IMR-90 (cell line): Measurements from ENCODE around the gene PLCH1. TPM values are rescaled to one million over a fixed set of nuclear protein-coding genes. Genes with fewer than 3 reads are reported as not detected.

Experiments
- ATAC-seq: fragments of 200-7000 bp; cut with Tn5 transposase; 2 replicates; pipeline ENCODE4 v1.9.1; 2020; ENCODE audit warnings: low read depth, mild to moderate bottlenecking, moderate library complexity
- BruUV-seq: library from RNA; stranded (reverse); fragments of 400-500 nt; replicated peaks from 2 replicates; lab custom pipeline; 2021; lab: Mats Ljungman, UMichigan
- CTCF ChIA-PET: fragments of 300-600 bp; formaldehyde crosslinking; extraction: SDS; loops from one replicate; lab custom pipeline; 2021; ENCODE audit warnings: antibody characterized with exemption; lab: Yijun Ruan, JAX
- POLR2A ChIA-PET: fragments of 300-600 bp; sonication (Branson Sonifier 250); formaldehyde crosslinking; loops from one replicate; lab custom pipeline; 2022; ENCODE audit warnings: antibody characterized with exemption; ENCODE audit not compliant: unreplicated experiment; lab: Charles Lee
- DNase-seq: peaks from one replicate; pipeline ENCODE4 v3.0.0; 2013
- H2AFZ ChIP-seq: replicated peaks from 2 replicates; pipeline ENCODE3; 2013; ENCODE audit warnings: low read length, mild to moderate bottlenecking; ENCODE audit not compliant: poor library complexity
- H2AK5ac ChIP-seq: 2 replicates; pipeline ENCODE4 v1.6.1; 2013; ENCODE audit warnings: low read depth, low read length, inconsistent platforms
- H2AK9ac ChIP-seq: replicated peaks from 2 replicates; pipeline ENCODE3; 2013; ENCODE audit warnings: mild to moderate bottlenecking, low read depth, low read length, moderate library complexity; ENCODE audit not compliant: poor library complexity
- H2BK120ac ChIP-seq: 2 replicates; pipeline ENCODE4 v1.6.1; 2013; ENCODE audit warnings: low read depth, low read length, inconsistent platforms
- H2BK15ac ChIP-seq: 3 replicates; pipeline ENCODE4 v1.6.1; 2013; ENCODE audit warnings: low read depth, low read length, inconsistent platforms
- H2BK20ac ChIP-seq: 2 replicates; pipeline ENCODE4 v1.6.1; 2013; ENCODE audit warnings: low read depth, mild to moderate bottlenecking, inconsistent platforms, low read length, moderate library complexity
- H2BK5ac ChIP-seq: 2 replicates; pipeline ENCODE4 v1.6.1; 2013; ENCODE audit warnings: mild to moderate bottlenecking, low read depth, low read length, inconsistent platforms; ENCODE audit not compliant: poor library complexity, severe bottlenecking
- H3K14ac ChIP-seq: replicated peaks from 2 replicates; pipeline ENCODE4 v1.6.1; 2013; ENCODE audit warnings: low read depth, low read length, inconsistent platforms
- H3K18ac ChIP-seq: 2 replicates; pipeline ENCODE4 v1.6.1; 2013; ENCODE audit warnings: low read depth, low read length, control low read depth
- H3K23ac ChIP-seq: 2 replicates; pipeline ENCODE4 v1.6.1; 2013; ENCODE audit warnings: low read depth, low read length, inconsistent platforms
- H3K27ac ChIP-seq: 2 replicates; pipeline ENCODE4 v1.5.1; 2013; ENCODE audit warnings: mild to moderate bottlenecking, control low read depth, low read length; ENCODE audit not compliant: insufficient read depth
- H3K27me3 ChIP-seq: 2 replicates; pipeline ENCODE4 v1.6.1; 2013; ENCODE audit warnings: low read length; ENCODE audit not compliant: control insufficient read depth, insufficient read depth
- H3K36me3 ChIP-seq: 2 replicates; pipeline ENCODE4 v1.6.1; 2013; ENCODE audit warnings: low read length, mixed read lengths; ENCODE audit not compliant: control insufficient read depth, insufficient read depth
- H3K4ac ChIP-seq: 2 replicates; pipeline ENCODE4 v1.6.1; 2013; ENCODE audit warnings: low read depth, low read length, inconsistent platforms
- H3K4me1 ChIP-seq: 2 replicates; pipeline ENCODE4 v1.6.1; 2013; ENCODE audit warnings: low read length, mixed read lengths; ENCODE audit not compliant: control insufficient read depth, insufficient read depth
- H3K4me2 ChIP-seq: 2 replicates; pipeline ENCODE4 v1.6.1; 2013; ENCODE audit warnings: low read depth, mild to moderate bottlenecking, control low read depth, low read length, moderate library complexity
- H3K4me3 ChIP-seq: 2 replicates; pipeline ENCODE4 v1.5.1; 2013; ENCODE audit warnings: low read depth, mild to moderate bottlenecking, control low read depth, low read length, moderate library complexity; ENCODE audit not compliant: insufficient read depth
- H3K56ac ChIP-seq: 2 replicates; pipeline ENCODE4 v1.6.1; 2013; ENCODE audit warnings: low read length, inconsistent platforms; ENCODE audit not compliant: insufficient read depth; ENCODE audit errors: extremely low read depth
- H3K79me1 ChIP-seq, 2 experiments: 2 replicates each; pipeline ENCODE4 v1.6.1; 2013; ENCODE audit warnings: low read length in 2 of 2, inconsistent platforms in 1 of 2, low read depth in 1 of 2
- H3K9ac ChIP-seq: 2 replicates; pipeline ENCODE4 v1.6.1; 2013; ENCODE audit warnings: low read depth, low read length, control low read depth
- H3K9me1 ChIP-seq: 2 replicates; pipeline ENCODE4 v1.6.1; 2013; ENCODE audit warnings: low read length, inconsistent platforms; ENCODE audit not compliant: insufficient read depth
- H3K9me3 ChIP-seq: 2 replicates; pipeline ENCODE4 v1.6.1; 2013; ENCODE audit warnings: low read length; ENCODE audit not compliant: control insufficient read depth, insufficient read depth
- H4K20me1 ChIP-seq: 2 replicates; pipeline ENCODE4 v1.6.1; 2013; ENCODE audit warnings: low read length, inconsistent platforms; ENCODE audit not compliant: insufficient read depth
- H4K5ac ChIP-seq: 2 replicates; pipeline ENCODE4 v1.6.1; 2013; ENCODE audit warnings: mild to moderate bottlenecking, low read depth, low read length, control low read depth
- H4K8ac ChIP-seq, 2 experiments: 2 replicates each; pipeline ENCODE4 v1.6.1; 2013; ENCODE audit warnings: low read depth in 2 of 2, low read length in 2 of 2, control low read depth in 1 of 2, inconsistent platforms in 1 of 2
- H4K91ac ChIP-seq: 2 replicates; pipeline ENCODE4 v1.6.1; 2013; ENCODE audit warnings: low read depth, low read length, inconsistent platforms; ENCODE audit not compliant: insufficient read depth
- BHLHE40 ChIP-seq: fragments of 150-350 bp; IDR thresholded peaks from 2 replicates; pipeline ENCODE4 v1.6.1; 2016; ENCODE audit warnings: mild to moderate bottlenecking, low read depth, low read length
- CEBPB ChIP-seq: IDR thresholded peaks from 2 replicates; pipeline ENCODE4 v1.6.1; 2012; ENCODE audit warnings: low read depth, low read length, improper control_type of control experiment
- CHD1 ChIP-seq: IDR thresholded peaks from 2 replicates; pipeline ENCODE4 v1.6.1; 2012; ENCODE audit warnings: low read depth, low read length, improper control_type of control experiment
- FOS ChIP-seq: fragments of 150-350 bp; IDR thresholded peaks from 2 replicates; pipeline ENCODE4 v1.6.1; 2016; ENCODE audit warnings: low read depth, low read length
- MAFK ChIP-seq: IDR thresholded peaks from 2 replicates; pipeline ENCODE4 v1.6.1; 2012; ENCODE audit warnings: low read depth, low read length, improper control_type of control experiment
- MAZ ChIP-seq: IDR thresholded peaks from 2 replicates; pipeline ENCODE4 v1.6.1; 2012; ENCODE audit warnings: low read depth, mild to moderate bottlenecking, low read length, improper control_type of control experiment, moderate library complexity, borderline replicate concordance
- MXI1 ChIP-seq: IDR thresholded peaks from 2 replicates; pipeline ENCODE4 v1.6.1; 2012; ENCODE audit warnings: low read depth, mild to moderate bottlenecking, low read length, moderate library complexity, borderline replicate concordance
- NFE2L2 ChIP-seq: fragments of 150-350 bp; IDR thresholded peaks from 2 replicates; pipeline ENCODE4 v1.6.1; 2016; ENCODE audit warnings: low read depth, mild to moderate bottlenecking, low read length
- POLR2A ChIP-seq: IDR thresholded peaks from 2 replicates; pipeline ENCODE4 v1.6.1; 2012; ENCODE audit warnings: mild to moderate bottlenecking, low read depth, low read length
- RAD21 ChIP-seq: IDR thresholded peaks from 2 replicates; pipeline ENCODE4 v1.6.1; 2012; ENCODE audit warnings: low read length, improper control_type of control experiment
- RCOR1 ChIP-seq: IDR thresholded peaks from 2 replicates; pipeline ENCODE4 v1.6.1; 2012; ENCODE audit warnings: mild to moderate bottlenecking, low read length, improper control_type of control experiment; ENCODE audit not compliant: insufficient replicate concordance
- RFX5 ChIP-seq: IDR thresholded peaks from 2 replicates; pipeline ENCODE4 v1.8.0; 2012; ENCODE audit warnings: low read depth, mild to moderate bottlenecking, low read length, moderate library complexity
- SMC3 ChIP-seq: fragments of 150-350 bp; IDR thresholded peaks from 2 replicates; pipeline ENCODE4 v1.6.1; 2016; ENCODE audit warnings: low read depth, mild to moderate bottlenecking, antibody characterized with exemption, low read length, moderate library complexity
- WGBS, 2 experiments: methylation state at CpG; one replicate each; pipeline versions ENCODE4 v1.1.5 to v1.1.7; 2013; ENCODE audit warnings: missing lambda C conversion rate in 2 of 2; ENCODE audit not compliant: insufficient read length in 1 of 2; ENCODE audit errors: extremely low coverage in 2 of 2; 5-methylcytosine and 5-hydroxymethylcytosine counted together
- dilution Hi-C: fragments of 300-500 bp; cut with HindIII; formaldehyde crosslinking; loops from one replicate; pipeline ENCODE4 v1.14.3; 2018; ENCODE audit warnings: low sequenced_read_pairs; ENCODE audit not compliant: unreplicated experiment
- in situ Hi-C: fragments of 300-500 bp; cut with MboI; formaldehyde crosslinking; loops from 3 replicates; pipeline ENCODE4 v1.14.3; 2019; ENCODE audit warnings: low sequenced_read_pairs, inconsistent platforms, mixed read lengths
- intact Hi-C: fragments of 100-400 bp; cut with micrococcal nuclease; formaldehyde crosslinking; loops from 2 replicates; pipeline ENCODE4 v1.10.0; 2022
- polyA plus RNA-seq, 3 experiments: library from polyadenylated mRNA; depleted of rRNA; stranded (reverse); fragments of >200 nt; gene quantifications; 2 replicates each; pipeline ENCODE4 v1.2.3, GENCODE V29; 2012; ENCODE audit warnings: low replicate concordance in 1 of 3
- total RNA-seq: library from RNA; depleted of rRNA; stranded (reverse); fragments of >200 nt; gene quantifications from 2 replicates; pipeline ENCODE4 v1.2.3, GENCODE V29; 2012
- TF ChIP-seq, protein P1 (sequence below): conservative IDR thresholded peaks from 2 replicates; pipeline ENCODE4 v1.5.1; 2012; ENCODE audit warnings: mild to moderate bottlenecking, low read depth, low read length, improper control_type of control experiment
- TF ChIP-seq, protein P2 (sequence below): fragments of 150-350 bp; IDR thresholded peaks from 2 replicates; pipeline ENCODE4 v1.6.1; 2016; ENCODE audit warnings: low read depth, mild to moderate bottlenecking, low read length, moderate library complexity, borderline replicate concordance
- TF ChIP-seq, protein P3 (sequence below): fragments of 150-350 bp; IDR thresholded peaks from 2 replicates; pipeline ENCODE4 v1.6.1; 2017; ENCODE audit warnings: mild to moderate bottlenecking, antibody characterized with exemption, low read length, low read depth

The PLCH1 gene
- total and polyA plus RNA-seq, 2 of the 4 experiments (the other 2 are of a cell fraction) = not detected

DNA sequence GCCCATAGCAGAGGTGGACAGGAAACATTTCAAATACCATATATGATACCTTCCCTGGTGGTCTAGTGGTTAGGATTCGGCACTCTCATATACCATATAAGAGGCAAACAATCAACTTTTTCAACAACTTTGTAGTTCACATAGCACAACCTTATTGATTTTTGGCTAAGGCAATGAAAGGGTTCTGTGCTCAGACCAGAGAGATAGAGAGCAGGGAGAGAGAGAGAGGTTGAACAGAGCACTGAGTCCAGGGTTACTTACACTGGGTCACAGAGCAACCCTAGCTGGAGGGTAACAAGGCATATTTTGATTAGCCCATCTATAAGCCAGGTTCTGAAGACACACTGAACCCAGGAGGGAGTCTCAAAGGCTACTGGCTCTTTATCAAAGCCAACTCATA lies 83.8 kb downstream of the PLCH1 start:
- Histone ChIP-seq H3K4me3 (no peak overlapping the region), H2AK9ac (no peak overlapping the region), H2BK5ac (no peak overlapping the region), H3K36me3 (no peaks in the 10 kb centered on the region), H3K18ac (no peak overlapping the region), H2BK20ac (no peak overlapping the region), H3K4ac (no peak overlapping the region), H3K4me2 (no peak overlapping the region), H2BK120ac (no peak overlapping the region), H3K27ac (no peak overlapping the region), H3K9me1 (no peaks in the 10 kb centered on the region), H3K9me3 (no peaks in the 10 kb centered on the region), H4K5ac (no peak overlapping the region), H3K79me1 (no peaks in the 10 kb centered on the region), H3K14ac (no peak overlapping the region), H3K56ac (no peak overlapping the region), H3K4me1 (no peaks in the 10 kb centered on the region), H4K20me1 (no peaks in the 10 kb centered on the region), H2BK15ac (no peak overlapping the region), H4K8ac (no peak overlapping the region), H3K9ac (no peak overlapping the region), H3K27me3 (no peaks in the 10 kb centered on the region), H2AK5ac (no peak overlapping the region), H4K91ac (no peak overlapping the region), H2AFZ (no peak overlapping the region), H3K23ac (no peak overlapping the region)
- BruUV-seq = no TSS peak
- no peak for ATAC-seq
- TF ChIP-seq CEBPB = no peak
- TF ChIP-seq CHD1 = no peak
- TF ChIP-seq RFX5 = no peak
- no peak for TF ChIP-seq BHLHE40
- TF ChIP-seq MAFK = no peak
- TF ChIP-seq MXI1 = no peak
- TF ChIP-seq, protein P1, sequence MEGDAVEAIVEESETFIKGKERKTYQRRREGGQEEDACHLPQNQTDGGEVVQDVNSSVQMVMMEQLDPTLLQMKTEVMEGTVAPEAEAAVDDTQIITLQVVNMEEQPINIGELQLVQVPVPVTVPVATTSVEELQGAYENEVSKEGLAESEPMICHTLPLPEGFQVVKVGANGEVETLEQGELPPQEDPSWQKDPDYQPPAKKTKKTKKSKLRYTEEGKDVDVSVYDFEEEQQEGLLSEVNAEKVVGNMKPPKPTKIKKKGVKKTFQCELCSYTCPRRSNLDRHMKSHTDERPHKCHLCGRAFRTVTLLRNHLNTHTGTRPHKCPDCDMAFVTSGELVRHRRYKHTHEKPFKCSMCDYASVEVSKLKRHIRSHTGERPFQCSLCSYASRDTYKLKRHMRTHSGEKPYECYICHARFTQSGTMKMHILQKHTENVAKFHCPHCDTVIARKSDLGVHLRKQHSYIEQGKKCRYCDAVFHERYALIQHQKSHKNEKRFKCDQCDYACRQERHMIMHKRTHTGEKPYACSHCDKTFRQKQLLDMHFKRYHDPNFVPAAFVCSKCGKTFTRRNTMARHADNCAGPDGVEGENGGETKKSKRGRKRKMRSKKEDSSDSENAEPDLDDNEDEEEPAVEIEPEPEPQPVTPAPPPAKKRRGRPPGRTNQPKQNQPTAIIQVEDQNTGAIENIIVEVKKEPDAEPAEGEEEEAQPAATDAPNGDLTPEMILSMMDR = no peak
- TF ChIP-seq MAZ = no peak
- no peak for TF ChIP-seq NFE2L2
- TF ChIP-seq SMC3 = no peak
- no peak for TF ChIP-seq RAD21
- TF ChIP-seq, protein P2, sequence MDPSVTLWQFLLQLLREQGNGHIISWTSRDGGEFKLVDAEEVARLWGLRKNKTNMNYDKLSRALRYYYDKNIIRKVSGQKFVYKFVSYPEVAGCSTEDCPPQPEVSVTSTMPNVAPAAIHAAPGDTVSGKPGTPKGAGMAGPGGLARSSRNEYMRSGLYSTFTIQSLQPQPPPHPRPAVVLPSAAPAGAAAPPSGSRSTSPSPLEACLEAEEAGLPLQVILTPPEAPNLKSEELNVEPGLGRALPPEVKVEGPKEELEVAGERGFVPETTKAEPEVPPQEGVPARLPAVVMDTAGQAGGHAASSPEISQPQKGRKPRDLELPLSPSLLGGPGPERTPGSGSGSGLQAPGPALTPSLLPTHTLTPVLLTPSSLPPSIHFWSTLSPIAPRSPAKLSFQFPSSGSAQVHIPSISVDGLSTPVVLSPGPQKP = no peak
- no peak for TF ChIP-seq FOS
- TF ChIP-seq POLR2A = no peak
- TF ChIP-seq, protein P3, sequence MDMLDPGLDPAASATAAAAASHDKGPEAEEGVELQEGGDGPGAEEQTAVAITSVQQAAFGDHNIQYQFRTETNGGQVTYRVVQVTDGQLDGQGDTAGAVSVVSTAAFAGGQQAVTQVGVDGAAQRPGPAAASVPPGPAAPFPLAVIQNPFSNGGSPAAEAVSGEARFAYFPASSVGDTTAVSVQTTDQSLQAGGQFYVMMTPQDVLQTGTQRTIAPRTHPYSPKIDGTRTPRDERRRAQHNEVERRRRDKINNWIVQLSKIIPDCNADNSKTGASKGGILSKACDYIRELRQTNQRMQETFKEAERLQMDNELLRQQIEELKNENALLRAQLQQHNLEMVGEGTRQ = no peak
- no peak for TF ChIP-seq RCOR1
- DNase-seq = no peak
- in situ Hi-C loops = no loop called here
- ChIA-PET POLR2A (no interaction called here), CTCF (interaction anchor here (0.6 kb wide), 1 partner anchor 35 kb away, joined by 6 read pairs; no protein-coding TSS in a partner anchor)
- no CpG with 5 or more reads among the region's 1 CpG for WGBS, 2 experiments
- intact Hi-C loops = no loop called here
- dilution Hi-C loops = no loop called here
